Lower lobe of right lung (tissue), 2 donors: ENCODE data around the gene UVSSA. TPM values are rescaled to one million over a fixed set of nuclear protein-coding genes. Genes with fewer than 3 reads are reported as not detected.

Experiments
- ATAC-seq, 2 donors: fragments of 200-7000 bp; cut with Tn5 transposase; one replicate each; pipeline ENCODE4 v1.9.1; 2020 to 2022; ENCODE audit warnings: mild to moderate bottlenecking in 2 of 2, moderate library complexity in 2 of 2
- DNase-seq: peaks from one replicate; pipeline ENCODE4 v3.0.0-alpha.2; 2020
- H3K27ac ChIP-seq: fragments of 200-600 bp; one replicate; pipeline ENCODE4 v1.8.0; 2022
- H3K27me3 ChIP-seq: fragments of 200-600 bp; one replicate; pipeline ENCODE4 v1.8.0; 2022; ENCODE audit warnings: low read depth
- H3K36me3 ChIP-seq: fragments of 200-600 bp; one replicate; pipeline ENCODE4 v1.8.0; 2022; ENCODE audit warnings: mild to moderate bottlenecking
- H3K4me1 ChIP-seq: fragments of 200-600 bp; one replicate; pipeline ENCODE4 v1.8.0; 2022
- H3K4me3 ChIP-seq: fragments of 200-600 bp; one replicate; pipeline ENCODE4 v1.8.0; 2022; ENCODE audit warnings: mild to moderate bottlenecking
- H3K9me3 ChIP-seq: fragments of 200-600 bp; one replicate; pipeline ENCODE4 v1.8.0; 2022
- CTCF ChIP-seq: fragments of 200-600 bp; IDR thresholded peaks from one replicate; pipeline ENCODE4 v1.8.0; 2022; ENCODE audit warnings: antibody characterized with exemption, mild to moderate bottlenecking
- intact Hi-C: fragments of 100-400 bp; cut with DNase I; formaldehyde crosslinking; loops from one replicate; pipeline ENCODE4 v1.11.0; 2022
- total RNA-seq: library from RNA; stranded (reverse); fragmentation: NEBNext Ultra II Directional; extraction: Animal tissue kit (Norgen Biotek cat#: 25700); gene quantifications from one replicate; pipeline ENCODE4 v1.2.1, GENCODE V29; 2021
- donor health status: DM: no; HTN: yes; CAD: no; lungs with severe emphysema.

The UVSSA gene
- total RNA-seq, 1 donor from 2014 or later: 27.9 TPM

GRCh38 chr4:1413204-1413663 lies 66.2 kb downstream of the UVSSA start:
- Histone ChIP-seq H3K9me3 (no peaks in the 10 kb centered on the region), H3K27me3 (peaks cover 89% of the 10 kb centered on the region), H3K4me1 (no peaks in the 10 kb centered on the region), H3K4me3 (no peak overlapping the region), H3K36me3 (no peaks in the 10 kb centered on the region), H3K27ac (no peak overlapping the region)
- DNase-seq (peak; percentile 30), ATAC-seq (no peak)
- no peak for TF ChIP-seq CTCF
- intact Hi-C loops: no loop called here

- Histone ChIP-seq H3K9me3 (no peaks in the 10 kb centered on the region), H3K27ac (no peak overlapping the region), H3K4me3 (no peak overlapping the region), H3K36me3 (no peaks in the 10 kb centered on the region), H3K27me3 (peaks cover 87% of the 10 kb centered on the region), H3K4me1 (no peaks in the 10 kb centered on the region)
- intact Hi-C loops: no loop called here
- DNase-seq (peak; percentile 26), ATAC-seq (no peak)
- no peak for TF ChIP-seq CTCF
Observed at GRCh38 chr4:1413687-1414479, 66.9 kb downstream of the UVSSA start.

- DNase-seq: peak; percentile 32
Observed at GRCh38 chr4:1414831-1415680, 68.0 kb downstream of the UVSSA start.

GRCh38 chr4:1415681-1415981 lies 68.6 kb downstream of the UVSSA start:
- no peaks in the 10 kb centered on the region for H3K4me1 ChIP-seq
- H3K9me3 ChIP-seq: no peaks in the 10 kb centered on the region
- DNase-seq: no peak
- no peaks in the 10 kb centered on the region for H3K36me3 ChIP-seq
- H3K27ac ChIP-seq: no peak overlapping the region
- ATAC-seq: no peak
- H3K4me3 ChIP-seq: no peak overlapping the region
- peaks cover 71% of the 10 kb centered on the region for H3K27me3 ChIP-seq
- intact Hi-C loops: no loop called here
- TF ChIP-seq CTCF: no peak

More at GRCh38 chr4:1414831-1415680, 68.0 kb downstream of the UVSSA start:
- Histone ChIP-seq H3K9me3 (no peaks in the 10 kb centered on the region), H3K36me3 (no peaks in the 10 kb centered on the region), H3K27ac (no peak overlapping the region), H3K4me1 (no peaks in the 10 kb centered on the region), H3K4me3 (no peak overlapping the region), H3K27me3 (peaks cover 75% of the 10 kb centered on the region)
- intact Hi-C loops: no loop called here
- ATAC-seq: no peak
- TF ChIP-seq CTCF: no peak

GRCh38 chr4:1416051-1416947 lies 69.3 kb downstream of the UVSSA start:
- ATAC-seq: no peak
- intact Hi-C loops: no loop called here
- Histone ChIP-seq H3K9me3 (no peaks in the 10 kb centered on the region), H3K27ac (no peak overlapping the region), H3K27me3 (peaks cover 65% of the 10 kb centered on the region), H3K36me3 (no peaks in the 10 kb centered on the region), H3K4me3 (no peak overlapping the region), H3K4me1 (no peaks in the 10 kb centered on the region)
- peak; percentile 37 for DNase-seq
- TF ChIP-seq CTCF: no peak
